Endothelial cell of umbilical vein (primary cell): ENCODE measurements around the gene LHPP.

Experiments
- POLR2A ChIP-seq: IDR thresholded peaks from 2 replicates; pipeline ENCODE4 v1.6.1; 2012; ENCODE audit warnings: low read depth, mild to moderate bottlenecking, control low read depth, low read length
- TF ChIP-seq, protein P1 (sequence below), 2 donors: IDR thresholded peaks; 1 replicate in 1 of 2; 2 replicates in 1 of 2; pipeline ENCODE4 v1.5.1; 2011; ENCODE audit warnings: low read length in 2 of 2, mild to moderate bottlenecking in 2 of 2, moderate library complexity in 2 of 2, control low read depth in 1 of 2, inconsistent platforms in 1 of 2, low read depth in 1 of 2; ENCODE audit not compliant: insufficient read depth in 1 of 2; ENCODE audit errors: extremely low read depth in 1 of 2

DNA sequence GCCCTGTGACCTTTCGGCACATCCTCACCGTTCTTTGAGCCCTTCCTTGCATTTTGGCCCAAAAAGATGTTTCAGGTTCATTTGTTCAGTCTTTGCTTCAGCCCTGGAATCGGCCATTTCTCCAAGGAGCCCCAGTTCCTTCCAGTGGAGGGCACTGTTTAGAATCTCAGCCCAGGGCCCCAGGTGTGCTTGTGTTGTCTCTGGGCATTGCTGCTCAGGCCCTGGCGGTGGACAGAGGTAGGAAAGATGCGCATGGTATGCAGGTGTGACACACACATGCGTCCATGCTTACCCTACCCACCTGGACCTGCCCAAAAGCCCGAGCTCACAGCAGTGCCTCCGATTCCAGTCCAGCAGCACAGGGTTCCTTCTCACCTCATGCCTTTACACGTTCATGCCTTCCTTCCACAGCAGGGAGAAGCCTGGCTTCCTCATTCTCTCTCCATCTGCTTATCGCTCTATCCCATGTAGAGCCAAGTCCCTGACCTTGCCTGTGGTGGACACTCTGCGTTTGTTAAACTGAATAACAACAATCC lies 70.6 kb downstream of the LHPP start:
- TF ChIP-seq POLR2A = no peak
- TF ChIP-seq, protein P1, sequence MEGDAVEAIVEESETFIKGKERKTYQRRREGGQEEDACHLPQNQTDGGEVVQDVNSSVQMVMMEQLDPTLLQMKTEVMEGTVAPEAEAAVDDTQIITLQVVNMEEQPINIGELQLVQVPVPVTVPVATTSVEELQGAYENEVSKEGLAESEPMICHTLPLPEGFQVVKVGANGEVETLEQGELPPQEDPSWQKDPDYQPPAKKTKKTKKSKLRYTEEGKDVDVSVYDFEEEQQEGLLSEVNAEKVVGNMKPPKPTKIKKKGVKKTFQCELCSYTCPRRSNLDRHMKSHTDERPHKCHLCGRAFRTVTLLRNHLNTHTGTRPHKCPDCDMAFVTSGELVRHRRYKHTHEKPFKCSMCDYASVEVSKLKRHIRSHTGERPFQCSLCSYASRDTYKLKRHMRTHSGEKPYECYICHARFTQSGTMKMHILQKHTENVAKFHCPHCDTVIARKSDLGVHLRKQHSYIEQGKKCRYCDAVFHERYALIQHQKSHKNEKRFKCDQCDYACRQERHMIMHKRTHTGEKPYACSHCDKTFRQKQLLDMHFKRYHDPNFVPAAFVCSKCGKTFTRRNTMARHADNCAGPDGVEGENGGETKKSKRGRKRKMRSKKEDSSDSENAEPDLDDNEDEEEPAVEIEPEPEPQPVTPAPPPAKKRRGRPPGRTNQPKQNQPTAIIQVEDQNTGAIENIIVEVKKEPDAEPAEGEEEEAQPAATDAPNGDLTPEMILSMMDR (IDR thresholded peaks at IDR 0.05; ENCODE audit: extremely low read depth in 1 of 2, insufficient read depth in 1 of 2, low read depth in 1 of 2, low read length in 2 of 2) = peak in 1 of 2 donors; percentile 28
